Putamen (tissue), 1 donor: ENCODE data around the gene P2RY6.
"Not testable (repeated sequence)": the region's sequence is repeated elsewhere in the genome, so short reads cannot be mapped to it uniquely, and the experiment has no call there.

Source experiments
- DNase-seq: peaks from one replicate; pipeline ENCODE4 v3.0.0-alpha.2; 2016; ENCODE audit warnings: low spot score

Gene P2RY6

GRCh38 chr11:73259406-73260126 lies 12.6 kb upstream of the P2RY6 start:
- no peak for DNase-seq

- DNase-seq = no peak
These were observed 12.0 kb upstream of the P2RY6 start for GRCh38 chr11:73260127-73260457.

GRCh38 chr11:73262851-73263495 lies 9.2 kb upstream of the P2RY6 start:
- DNase-seq = no peak

- no peak for DNase-seq
These were observed 8.5 kb upstream of the P2RY6 start for GRCh38 chr11:73263640-73264039.

GRCh38 chr11:73265278-73265810 lies 6.8 kb upstream of the P2RY6 start:
- no peak for DNase-seq

- no peak for DNase-seq
These were observed 6.1 kb upstream of the P2RY6 start for GRCh38 chr11:73265853-73266645.

GRCh38 chr11:73266646-73267020 lies 5.5 kb upstream of the P2RY6 start:
- no peak for DNase-seq

- DNase-seq = no peak
These were observed 4.9 kb upstream of the P2RY6 start for GRCh38 chr11:73267122-73267846.

GRCh38 chr11:73267906-73268540 lies 4.1 kb upstream of the P2RY6 start:
- DNase-seq = no peak

- DNase-seq = no peak
These were observed 3.4 kb upstream of the P2RY6 start for GRCh38 chr11:73268671-73269271.

GRCh38 chr11:73269459-73270015 lies 2.6 kb upstream of the P2RY6 start:
- DNase-seq = no peak

- DNase-seq = no peak
These were observed 1.9 kb upstream of the P2RY6 start for GRCh38 chr11:73270016-73270854.

- no peak for DNase-seq
These were observed 1.2 kb upstream of the P2RY6 start for GRCh38 chr11:73270855-73271477.

- not testable (repeated sequence) for DNase-seq
These were observed 666 bp upstream of the P2RY6 start for GRCh38 chr11:73271478-73271865.

GRCh38 chr11:73272680-73273038 lies 521 bp downstream of the P2RY6 start:
- no peak for DNase-seq

- no peak for DNase-seq
These were observed 1.2 kb downstream of the P2RY6 start for GRCh38 chr11:73273222-73273895.

- not testable (repeated sequence) for DNase-seq
These were observed 2.1 kb downstream of the P2RY6 start for GRCh38 chr11:73274191-73274590.

GRCh38 chr11:73274722-73275380 lies 2.7 kb downstream of the P2RY6 start:
- DNase-seq = no peak

- no peak for DNase-seq
These were observed 3.2 kb downstream of the P2RY6 start for GRCh38 chr11:73275381-73275750.
